HG02588 (cell line): Measurements from ENCODE around the gene ZNF14.
"Not testable (repeated sequence)": the region's sequence is repeated elsewhere in the genome, so short reads cannot be mapped to it uniquely, and the experiment has no call there.

ENCODE experiments used
- ATAC-seq: cut with Tn5 transposase; IDR thresholded peaks from one replicate; pipeline ENCODE4 v1.9.1; 2021; ENCODE audit warnings: mild to moderate bottlenecking, moderate library complexity; ENCODE audit not compliant: unreplicated experiment

Gene ZNF14

GRCh38 chr19:19732579-19733501, at the start of gene ZNF14:
Gene ZNF14, minus strand, starts transcription at chr19:19733112. Its CDS starts 154 bp downstream, at chr19:19732958.
- ATAC-seq: peak; percentile 97

- not testable (repeated sequence) for ATAC-seq
These were observed 48.9 kb upstream of the ZNF14 start for GRCh38 chr19:19781791-19782190.

DNA sequence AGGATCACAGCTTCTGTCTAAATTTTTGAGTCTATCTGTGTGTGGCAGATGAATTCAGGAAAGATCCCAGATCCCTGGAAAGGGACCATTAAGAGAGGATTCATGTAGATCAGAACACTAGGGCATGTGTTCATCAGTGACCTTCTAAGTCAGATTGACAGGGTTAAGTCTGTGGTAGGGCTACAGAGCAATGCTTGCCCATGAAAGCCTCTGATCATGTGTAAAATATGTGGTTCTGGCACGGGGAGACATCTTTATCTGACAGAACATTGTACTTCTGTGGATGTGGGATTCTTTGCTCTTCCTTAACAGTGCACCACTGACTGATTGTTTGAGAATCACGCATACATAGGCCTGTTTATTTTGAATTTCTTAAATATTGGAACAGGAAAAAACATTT, 45.8 kb upstream of the ZNF14 start:
- ATAC-seq: no peak

DNA sequence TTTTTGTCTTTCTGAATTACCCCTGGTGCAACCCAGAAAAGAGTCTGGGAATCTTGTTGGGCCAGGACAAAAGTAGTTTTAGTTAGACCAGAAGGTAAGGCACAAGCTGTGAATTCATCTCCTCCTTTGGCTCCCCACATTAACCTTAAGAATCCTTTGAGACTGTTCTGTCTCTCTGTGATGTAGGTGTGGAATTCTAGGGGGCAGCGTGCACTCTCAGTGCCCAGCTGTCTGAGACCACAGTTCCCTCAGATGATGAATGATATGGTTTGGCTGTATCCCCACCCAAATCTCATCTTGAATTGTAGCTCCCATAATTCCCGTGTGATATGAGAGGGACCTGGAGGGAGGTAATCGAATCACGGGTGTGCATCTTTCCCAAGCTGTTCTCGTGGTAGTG, 44.8 kb upstream of the ZNF14 start:
- no peak for ATAC-seq

DNA sequence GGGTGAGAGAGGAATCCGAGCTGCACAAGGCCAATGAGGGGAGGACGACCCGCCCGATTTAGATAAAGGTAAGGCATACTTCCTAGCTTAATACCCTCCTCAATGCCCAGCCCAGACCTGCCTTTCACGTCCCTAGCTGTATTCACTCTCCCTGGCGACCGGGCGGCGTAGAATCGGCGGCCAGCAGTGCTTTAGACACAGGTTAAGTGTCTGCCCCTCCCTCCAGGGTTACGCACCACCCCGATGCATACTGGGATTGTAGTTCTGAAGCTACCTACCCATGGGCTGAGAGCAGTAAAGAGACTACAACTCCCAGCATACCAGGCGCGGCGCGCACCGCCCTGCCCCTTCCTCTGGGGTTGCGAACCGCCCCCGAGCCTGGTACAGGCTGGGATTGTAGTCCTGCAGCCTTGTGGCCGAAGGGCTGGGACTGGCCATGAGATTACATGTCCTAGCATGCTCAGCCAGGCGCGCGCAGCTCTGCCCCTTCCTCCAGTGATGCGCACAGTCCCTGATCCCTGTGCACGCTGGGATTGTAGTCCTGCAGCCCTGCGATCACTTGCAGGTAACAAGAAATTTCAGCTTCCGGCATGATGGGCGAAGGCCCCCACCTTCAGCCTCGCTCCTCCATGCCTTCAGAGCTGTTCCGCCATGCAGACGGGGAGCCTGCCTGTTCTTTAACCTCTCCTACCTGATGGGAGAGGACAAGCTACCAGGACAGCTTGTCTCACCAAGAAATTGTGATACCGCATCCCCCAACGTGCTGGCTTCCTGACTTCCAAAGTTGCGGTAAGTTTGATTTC, 43.5 kb upstream of the ZNF14 start:
- ATAC-seq: peak; percentile 96

DNA sequence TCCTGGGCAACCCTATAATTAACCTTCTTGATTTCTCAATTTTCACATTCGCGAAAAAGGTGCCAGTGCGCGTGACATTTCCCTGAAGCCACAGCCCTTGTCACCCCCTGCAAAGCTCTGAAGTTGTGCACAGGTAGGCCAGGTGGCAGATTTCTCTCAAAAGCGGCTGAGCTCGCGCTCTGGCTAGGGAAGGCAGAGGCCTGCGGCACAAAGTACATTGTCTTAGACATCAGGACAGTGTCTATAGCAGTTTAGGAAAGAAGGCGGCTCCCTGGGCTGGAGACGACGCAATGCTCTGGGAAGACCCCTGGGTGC, 42.9 kb upstream of the ZNF14 start:
- peak; percentile 19 for ATAC-seq

GRCh38 chr19:19774354-19775033, 41.6 kb upstream of the ZNF14 start:
- ATAC-seq: no peak

DNA sequence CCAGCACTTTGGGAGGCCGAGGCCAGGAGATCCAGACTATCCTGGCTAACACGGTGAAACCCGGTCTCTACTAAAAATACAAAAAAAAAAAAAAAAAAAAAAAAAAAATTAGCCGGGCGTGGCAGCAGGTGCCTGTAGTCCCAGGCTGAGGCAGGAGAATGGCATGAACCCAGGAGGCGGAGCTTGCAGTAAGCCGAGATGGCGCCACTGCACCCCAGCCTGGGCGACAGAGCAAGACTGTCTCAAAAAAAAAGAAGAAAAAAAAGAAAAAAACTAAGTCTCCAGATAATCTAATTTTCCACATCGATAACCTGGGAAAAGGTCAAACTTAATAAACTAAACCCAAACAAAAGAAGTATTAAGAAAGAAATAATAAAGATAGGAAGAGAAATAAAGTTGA, 39.1 kb upstream of the ZNF14 start:
- ATAC-seq: not testable (repeated sequence)

DNA sequence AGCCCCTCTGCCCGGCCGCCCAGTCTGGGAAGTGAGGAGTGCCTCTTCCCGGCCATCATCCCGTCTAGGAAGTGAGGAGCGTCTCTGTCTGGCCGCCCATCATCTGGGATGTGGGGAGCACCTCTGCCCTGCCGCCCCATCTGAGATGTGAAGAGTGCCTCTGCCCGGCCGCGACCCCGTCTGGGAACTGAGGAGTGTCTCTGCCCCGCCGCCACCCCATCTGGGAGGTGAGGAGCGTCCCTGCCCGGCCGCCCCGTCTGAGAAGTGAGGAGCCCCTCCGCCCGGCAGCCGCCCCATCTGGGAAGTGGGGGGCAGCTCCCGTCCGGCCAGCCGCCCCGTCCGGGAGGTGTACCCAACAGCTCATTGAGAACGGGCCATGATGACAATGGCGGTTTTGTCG, 37.1 kb upstream of the ZNF14 start:
- ATAC-seq: not testable (repeated sequence)

GRCh38 chr19:19758164-19758563, 25.3 kb upstream of the ZNF14 start:
- no peak for ATAC-seq

DNA sequence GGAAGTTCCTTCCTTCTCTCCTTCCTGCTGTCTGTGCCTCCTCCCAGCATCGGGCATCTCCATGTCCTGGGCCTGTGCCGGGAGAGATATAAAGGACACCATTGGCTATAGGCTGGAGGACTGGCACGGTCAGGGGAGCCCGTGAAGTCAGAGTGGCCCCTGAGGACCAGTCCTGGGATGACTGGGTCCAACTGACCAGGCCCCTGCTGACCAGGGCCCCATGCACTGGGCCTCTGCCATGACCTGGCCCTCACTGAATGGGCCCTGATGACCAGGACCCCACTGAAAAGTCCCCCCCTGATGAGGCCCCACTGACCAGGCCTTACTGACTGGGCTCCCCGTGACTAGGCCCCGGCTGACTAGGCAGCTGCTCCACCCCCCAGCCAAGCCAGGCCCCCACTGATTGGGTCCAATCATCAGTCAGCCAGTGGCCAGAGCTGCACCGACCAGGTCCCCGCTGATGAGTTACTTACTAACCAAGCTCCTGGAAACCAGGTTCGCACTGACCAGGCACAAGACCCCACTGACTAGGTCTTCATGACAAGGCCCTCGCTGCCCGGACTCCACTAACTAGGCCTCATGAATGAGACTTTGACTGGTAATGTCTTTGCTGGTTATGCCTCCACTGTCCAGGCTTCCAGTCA, 20.0 kb upstream of the ZNF14 start:
- ATAC-seq: no peak

DNA sequence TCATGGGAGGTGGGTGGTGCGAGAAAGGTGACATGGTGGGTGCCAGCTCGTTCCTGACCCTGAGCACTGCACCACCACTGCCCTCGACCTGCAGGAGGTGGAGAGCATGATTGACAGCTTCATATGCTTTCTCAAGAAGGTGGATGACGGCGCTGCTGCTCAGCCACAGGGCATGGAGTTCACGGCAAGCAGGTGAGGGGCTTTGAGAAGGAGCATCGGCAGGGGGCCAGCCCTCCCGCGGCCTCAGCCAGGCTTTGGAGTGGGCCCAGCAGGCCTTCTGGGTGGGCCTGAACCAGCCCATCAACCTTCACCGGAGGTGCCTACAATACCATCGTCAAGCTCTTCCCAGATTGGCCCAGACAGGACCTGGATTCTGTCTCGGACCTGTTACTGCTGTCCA, 18.9 kb upstream of the ZNF14 start:
- no peak for ATAC-seq

GRCh38 chr19:19750842-19751790, 18.2 kb upstream of the ZNF14 start:
- no peak for ATAC-seq

DNA sequence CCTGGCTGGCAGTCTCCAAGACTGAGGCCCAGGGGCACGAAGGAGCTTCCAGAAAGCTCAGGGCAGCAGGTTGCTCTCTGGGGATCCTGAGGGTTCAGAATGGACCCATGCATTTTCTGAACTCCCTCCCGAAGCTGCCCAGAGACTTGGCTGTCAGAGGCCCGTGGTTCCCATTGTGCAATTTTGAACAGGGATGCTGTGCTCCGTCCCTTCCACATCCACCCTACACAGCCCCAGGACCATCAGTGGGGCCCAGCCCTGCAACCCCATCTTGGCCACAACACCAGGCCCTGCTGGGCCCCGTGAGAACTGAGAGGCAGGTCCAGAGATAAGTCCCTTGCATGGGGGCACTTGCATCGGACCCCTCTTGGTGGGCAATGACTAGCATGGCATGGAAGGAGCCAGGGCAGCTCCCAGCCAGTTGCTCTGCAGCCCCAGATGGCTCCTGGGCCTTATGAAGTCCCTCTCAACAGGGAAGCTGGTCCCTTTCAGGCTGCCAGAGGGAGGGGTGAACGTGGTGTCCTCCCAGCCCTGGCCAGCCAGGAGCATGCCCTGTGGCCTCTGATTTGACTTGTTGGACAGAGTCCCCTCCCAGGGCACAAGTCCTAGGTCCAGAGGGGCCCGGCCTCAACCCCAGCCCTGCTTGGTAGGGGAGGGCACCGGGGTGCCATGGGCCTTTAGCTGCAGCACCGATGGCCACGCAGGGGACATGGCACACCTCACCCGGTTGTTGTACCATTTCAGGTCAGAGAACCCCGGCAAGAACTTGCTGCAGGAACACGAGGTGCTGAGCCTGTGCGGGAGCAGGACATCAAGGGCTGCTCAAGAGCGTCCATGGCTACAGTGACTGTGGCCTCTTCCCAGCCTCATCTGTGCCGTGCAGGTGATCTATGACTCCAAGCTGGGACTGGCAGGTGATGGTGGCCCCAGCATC, 17.3 kb upstream of the ZNF14 start:
- no peak for ATAC-seq

DNA sequence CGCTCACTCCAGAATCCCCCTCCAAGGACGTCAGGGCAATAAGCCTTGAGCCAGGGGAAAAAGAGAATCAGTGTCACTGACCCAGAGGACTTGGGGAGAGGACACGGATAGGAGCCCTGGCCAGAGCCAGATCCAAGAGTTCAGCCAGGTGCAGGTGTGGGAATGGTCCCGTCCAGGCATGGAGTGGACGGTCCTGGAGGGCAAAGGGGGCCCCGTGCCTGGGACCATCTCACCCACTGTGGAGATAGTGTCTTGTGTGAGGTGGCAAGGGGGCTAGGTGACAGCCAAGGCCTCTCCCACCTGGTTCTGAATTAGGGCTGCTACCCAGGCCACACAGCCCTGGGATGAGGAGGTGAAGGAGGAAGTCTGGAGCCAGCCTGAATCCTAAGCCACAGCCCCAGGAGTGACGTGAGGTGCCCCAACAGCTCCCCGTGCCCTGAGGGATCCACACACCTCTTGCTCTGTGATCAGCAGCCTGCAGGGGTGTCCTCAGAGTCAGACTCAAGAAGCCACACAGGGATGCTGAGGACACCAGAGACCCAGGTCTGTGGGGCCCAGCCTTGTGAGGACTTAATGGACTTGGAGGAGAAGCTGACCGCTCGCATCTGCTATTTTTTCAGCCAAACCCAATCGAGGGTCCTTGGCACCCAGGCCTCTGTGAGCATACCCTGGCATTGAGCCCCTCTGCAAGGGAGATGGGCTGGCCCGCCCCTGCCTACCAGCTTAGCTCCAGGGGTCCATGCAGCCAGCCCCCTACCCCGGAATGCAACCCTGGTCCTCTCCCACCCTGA, 16.4 kb upstream of the ZNF14 start:
- no peak for ATAC-seq

- ATAC-seq: no peak
These were observed 15.5 kb upstream of the ZNF14 start for GRCh38 chr19:19748249-19748938.
